GM21825 (cell line): ENCODE data around the gene OSMR.

Experiments
- ATAC-seq: cut with Tn5 transposase; IDR thresholded peaks from one replicate; pipeline ENCODE4 v1.9.1; 2021; ENCODE audit warnings: mild to moderate bottlenecking, moderate library complexity; ENCODE audit not compliant: unreplicated experiment

OSMR gene

GRCh38 chr5:38845526-38846378 is at the start of gene OSMR:
Gene OSMR, plus strand, starts transcription at chr5:38846012. Its CDS starts 23,033 bp downstream, at chr5:38869045.
- ATAC-seq = no peak

GRCh38 chr5:38796742-38797108 is 49.1 kb upstream of the OSMR start:
- no peak for ATAC-seq

DNA sequence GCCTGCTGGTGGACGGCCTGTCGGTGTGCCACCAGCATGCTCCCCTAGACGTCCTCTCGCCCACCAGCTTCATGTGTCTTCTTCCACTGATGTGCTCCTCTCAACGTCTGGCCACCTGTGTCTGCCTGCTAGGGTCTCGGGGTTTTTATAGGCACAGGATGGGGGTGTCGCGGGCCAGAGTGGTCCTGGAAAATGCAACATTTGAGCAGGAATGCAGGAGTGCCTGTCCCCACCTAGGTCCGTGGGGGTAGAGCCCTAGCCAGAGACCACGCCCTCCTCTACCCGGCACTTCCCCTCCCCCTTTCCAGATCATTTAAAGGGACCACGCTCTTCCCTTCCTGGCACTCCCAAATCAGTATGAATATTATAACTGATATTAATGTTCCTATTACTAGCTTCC is 48.0 kb upstream of the OSMR start:
- ATAC-seq = no peak

- no peak for ATAC-seq
Observed at GRCh38 chr5:38799556-38800377, 46.0 kb upstream of the OSMR start.

DNA sequence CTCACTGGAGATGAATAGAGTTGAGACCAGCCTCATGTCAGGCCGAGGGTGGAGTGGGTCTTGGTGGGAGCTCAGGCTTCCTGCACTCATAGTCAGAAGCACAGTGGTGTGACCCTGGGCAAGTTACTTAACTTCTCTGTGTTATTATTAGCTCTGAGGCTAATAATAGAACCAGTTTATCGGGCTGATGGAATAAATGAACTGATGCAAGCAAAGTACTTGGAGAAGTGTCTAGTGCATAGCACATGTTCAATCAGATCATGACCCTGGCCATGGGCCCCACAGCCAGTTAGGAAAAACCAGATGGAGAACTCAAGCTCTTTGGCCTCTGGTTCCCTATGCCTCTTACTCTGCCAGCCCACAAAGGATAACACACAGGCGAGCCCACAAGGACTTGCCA is 45.3 kb upstream of the OSMR start:
- ATAC-seq = no peak

- ATAC-seq = no peak
Observed at GRCh38 chr5:38802125-38802524, 43.7 kb upstream of the OSMR start.

DNA sequence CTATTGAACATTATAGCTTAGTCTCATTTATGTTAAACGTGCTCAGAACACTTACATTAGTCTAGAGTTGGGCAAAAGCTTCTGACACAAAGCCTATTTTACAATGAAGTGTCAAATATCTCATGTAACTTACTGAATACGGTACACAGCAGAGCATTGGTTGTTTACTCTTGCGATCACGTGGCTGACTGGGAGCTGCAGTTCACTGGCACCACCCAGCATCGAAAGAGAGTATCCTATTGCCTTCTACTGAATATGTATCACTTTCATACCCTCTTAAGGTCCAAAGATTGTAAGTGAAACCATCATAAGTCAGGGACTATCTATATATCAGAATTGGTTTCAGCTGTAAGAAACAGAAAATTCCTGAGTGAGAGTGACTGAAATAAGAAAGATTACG is 42.6 kb upstream of the OSMR start:
- no peak for ATAC-seq

- no peak for ATAC-seq
Observed at GRCh38 chr5:38806775-38807258, 39.0 kb upstream of the OSMR start.

DNA sequence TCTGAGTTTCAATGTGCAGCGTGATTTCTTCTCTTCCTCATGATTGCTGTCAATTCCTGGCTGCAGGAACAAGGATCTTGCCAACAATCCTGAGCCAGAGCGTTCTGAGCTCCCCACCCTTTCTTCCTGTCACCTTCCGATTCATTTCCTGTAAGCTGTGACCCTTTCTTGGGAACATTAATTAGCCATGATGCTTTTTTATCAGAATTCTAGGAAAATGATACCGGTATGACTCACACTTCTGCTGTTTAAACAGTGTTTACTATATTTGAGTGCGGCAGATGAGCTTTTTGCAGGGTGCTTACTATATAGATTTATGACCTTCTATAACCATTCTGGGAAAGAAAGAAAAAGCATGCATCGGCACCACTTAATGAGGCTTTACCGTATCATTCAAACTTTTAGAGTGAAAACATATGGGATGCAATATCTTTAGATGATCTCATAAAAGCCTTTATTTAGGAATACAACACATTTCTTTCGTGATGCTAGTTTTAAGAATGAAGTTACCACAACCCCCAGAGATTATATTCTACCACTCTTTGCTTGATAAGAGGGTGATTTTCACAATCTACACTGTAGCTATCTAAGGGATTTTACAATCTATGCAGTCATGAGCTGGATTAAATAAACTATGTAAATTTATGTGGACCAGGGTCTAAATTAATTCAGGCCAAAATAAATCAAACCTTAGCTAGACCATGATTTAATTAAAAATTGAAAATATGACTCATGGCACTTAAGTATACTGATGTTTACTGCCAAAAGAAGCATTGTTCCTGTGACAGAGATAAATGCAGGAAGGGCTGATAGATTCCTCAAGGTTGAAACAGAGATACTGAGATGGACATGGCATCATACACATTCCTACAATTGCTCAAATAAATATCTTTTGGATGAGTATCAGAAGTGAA is 38.0 kb upstream of the OSMR start:
- ATAC-seq = no peak

DNA sequence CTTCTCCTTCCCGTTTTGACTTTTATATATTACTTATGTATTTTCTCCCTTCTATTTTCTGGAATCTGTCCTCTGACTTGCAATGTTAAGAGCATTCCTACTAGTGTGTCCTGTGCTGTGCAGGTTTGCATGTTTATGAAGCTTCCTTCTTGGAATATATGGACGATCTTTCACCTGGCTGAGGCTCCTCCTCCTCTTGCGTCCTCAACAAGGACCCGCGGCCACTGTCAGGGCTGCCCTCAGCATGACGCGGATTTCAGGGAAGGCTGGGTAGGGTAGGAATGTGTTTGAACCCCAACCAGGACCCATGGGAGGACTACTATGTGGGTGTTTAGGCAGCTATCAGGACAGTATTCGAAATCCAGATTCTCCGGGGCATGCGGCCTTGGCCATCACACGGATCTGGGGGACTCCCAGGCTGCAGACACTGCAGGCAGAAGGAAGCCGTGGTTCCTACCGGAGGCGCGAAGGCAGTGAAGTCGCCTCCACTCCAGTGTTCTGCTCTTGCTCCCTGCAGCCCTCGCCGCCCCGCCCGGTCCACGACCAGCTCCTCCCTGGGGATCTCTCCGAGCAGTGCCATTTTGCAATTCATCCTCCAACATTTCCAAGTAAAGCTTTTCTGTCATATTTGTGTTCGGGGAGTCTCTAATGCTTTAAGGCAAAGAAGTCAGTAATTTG is 37.0 kb upstream of the OSMR start:
- ATAC-seq = no peak

- peak; percentile 55 for ATAC-seq
Observed at GRCh38 chr5:38809388-38810359, 36.1 kb upstream of the OSMR start.

DNA sequence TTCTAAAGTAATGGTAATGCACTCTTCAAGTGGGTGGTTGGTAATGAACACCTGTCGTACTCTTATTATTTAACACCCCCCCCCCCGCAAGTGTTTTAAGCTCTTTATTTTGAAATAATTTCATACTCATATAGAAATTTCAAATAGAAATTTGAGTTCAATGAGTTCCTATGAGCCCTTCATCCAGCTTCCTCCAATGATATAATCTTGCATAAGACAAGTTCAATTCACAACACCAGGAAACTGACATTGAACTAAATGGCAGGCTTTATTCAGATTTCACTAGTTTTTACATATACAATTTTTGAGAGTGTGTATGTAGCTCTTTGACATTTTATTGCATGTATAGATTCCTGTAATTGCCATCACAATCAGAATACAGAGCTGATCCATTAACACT is 30.9 kb upstream of the OSMR start:
- no peak for ATAC-seq

DNA sequence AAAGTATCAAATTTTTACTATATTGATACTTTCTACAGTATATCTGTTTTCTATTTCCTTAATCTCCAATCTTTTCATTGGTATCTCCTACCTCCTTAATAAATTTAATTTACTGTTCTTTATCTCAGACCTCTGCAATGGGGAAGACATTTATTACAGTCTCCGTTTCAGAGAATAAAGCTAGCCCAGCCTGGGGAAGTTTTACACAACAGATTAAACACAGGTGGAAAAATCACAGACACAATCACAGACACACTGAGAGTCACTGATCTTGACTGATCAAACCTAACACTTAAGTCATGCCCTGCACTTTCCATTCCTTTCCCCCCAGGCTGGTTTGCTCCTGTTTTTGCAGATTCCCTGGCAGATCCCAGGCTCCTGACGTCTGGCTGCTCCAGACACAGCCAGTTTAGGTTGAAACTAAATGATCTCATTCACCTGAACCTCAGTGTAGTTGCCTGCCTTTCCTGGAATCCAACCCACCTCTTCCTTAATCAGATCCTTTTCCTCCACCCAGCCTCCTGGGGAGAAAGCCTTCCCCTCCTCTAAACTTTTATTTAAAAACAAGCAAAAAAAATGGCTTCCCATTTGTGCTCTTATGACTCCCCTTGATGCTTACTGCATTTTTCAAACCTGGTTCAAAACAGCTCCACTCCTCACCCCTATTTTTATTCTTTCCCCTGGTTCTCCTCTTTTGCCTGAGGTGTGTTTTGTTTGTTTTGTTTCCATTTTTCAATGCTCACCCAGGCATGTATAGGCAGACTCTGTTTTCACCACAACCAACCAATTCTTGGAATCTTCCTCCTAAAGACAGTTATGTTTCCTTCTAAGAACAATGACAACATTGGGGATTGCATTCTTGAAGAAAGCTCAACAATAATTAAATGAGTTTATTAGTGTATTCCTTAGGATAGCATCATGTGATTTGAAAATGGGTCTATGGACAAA is 29.5 kb upstream of the OSMR start:
- no peak for ATAC-seq

GRCh38 chr5:38821679-38822078 is 24.1 kb upstream of the OSMR start:
- no peak for ATAC-seq

- ATAC-seq = no peak
Observed at GRCh38 chr5:38823503-38823902, 22.3 kb upstream of the OSMR start.

DNA sequence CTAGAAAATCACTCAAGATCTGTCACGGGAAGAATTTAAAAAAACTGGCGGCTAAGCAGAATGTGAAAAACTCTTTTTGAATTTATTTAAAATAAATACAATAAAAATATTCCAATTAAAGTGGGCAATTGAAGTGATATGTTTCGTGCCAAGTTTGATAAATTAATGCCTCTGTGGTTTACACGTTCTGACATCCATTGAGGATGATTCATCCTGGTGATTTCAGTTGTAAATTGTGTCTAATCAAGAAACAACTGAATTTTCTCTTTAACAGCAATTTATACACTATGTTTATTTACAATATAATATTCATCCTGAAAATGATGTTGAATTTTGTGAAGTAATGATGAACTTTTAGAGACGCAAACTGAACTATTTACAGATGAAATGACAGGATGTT is 21.0 kb upstream of the OSMR start:
- no peak for ATAC-seq

DNA sequence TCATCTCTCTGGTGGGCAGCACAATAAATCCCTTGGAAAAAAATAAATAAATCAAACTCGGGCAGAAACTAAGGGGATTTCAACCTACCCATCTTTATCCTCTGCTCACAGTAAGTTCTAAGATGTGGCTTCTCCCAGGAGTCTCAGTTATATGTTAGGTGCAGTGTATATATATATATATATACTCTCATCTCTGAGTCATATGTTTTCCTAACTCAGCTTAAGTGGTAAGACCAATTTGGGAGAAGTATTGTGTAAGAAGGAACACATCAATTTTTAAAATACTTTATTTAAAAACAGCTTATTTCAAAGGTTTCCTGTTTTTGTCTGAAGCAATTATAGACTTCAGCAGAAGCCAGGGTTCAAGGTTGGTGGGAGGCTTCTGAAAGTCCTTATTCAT is 20.3 kb upstream of the OSMR start:
- no peak for ATAC-seq

- no peak for ATAC-seq
Observed at GRCh38 chr5:38827525-38827924, 18.3 kb upstream of the OSMR start.
